A549 (cell line): Measurements from ENCODE around the gene SRR. TPM values are rescaled to one million over a fixed set of nuclear protein-coding genes. Genes with fewer than 3 reads are reported as not detected.

Experiments
- ATAC-seq, 2 experiments: fragments of 200-7000 bp in 1 of 2; fragments of >200 bp in 1 of 2; cut with Nextera tagmentation in 1 of 2; cut with Tn5 transposase in 1 of 2; 3 replicates each; pipeline versions ENCODE4 v1.8.0 to v1.9.1; 2018 to 2020; ENCODE audit warnings: mild to moderate bottlenecking in 1 of 2, moderate library complexity in 1 of 2
- CTCF ChIA-PET: fragments of 300-600 bp; sonication (Branson Sonifier 250); formaldehyde crosslinking; extraction: SDS; loops from one replicate; lab custom pipeline; 2021; ENCODE audit warnings: antibody characterized with exemption, inconsistent platforms; lab: Yijun Ruan, JAX
- POLR2A ChIA-PET: fragments of 350-600 bp; formaldehyde crosslinking; extraction: SDS; loops from one replicate; lab custom pipeline; 2021; ENCODE audit warnings: antibody characterized with exemption, inconsistent platforms; lab: Yijun Ruan, JAX
- DNase-seq, 2 experiments: peaks; one replicate each; pipeline versions ENCODE4 v3.0.0 to v3.0.0-alpha.2; 2011 to 2016; ENCODE audit warnings: low read depth in 1 of 2, low spot score in 1 of 2
- FAIRE-seq: peaks from 2 replicates; lab custom pipeline; 2011; peaks lifted over from hg19 to GRCh38; lab: Jason Lieb, UNC
- H3K27ac ChIP-seq, 2 experiments: fragments of >200 bp; sonication (Bioruptor Twin); formaldehyde crosslinking; 3 replicates each; pipeline ENCODE4 v1.5.1; 2016 to 2017
- H3K4me1 ChIP-seq: fragments of >200 bp; sonication (Bioruptor Twin); formaldehyde crosslinking; 3 replicates; pipeline ENCODE4 v1.6.1; 2016
- H3K4me2 ChIP-seq: fragments of >200 bp; sonication (Bioruptor Twin); formaldehyde crosslinking; 3 replicates; pipeline ENCODE4 v1.6.1; 2016
- H3K4me3 ChIP-seq: fragments of >200 bp; sonication (Bioruptor Twin); formaldehyde crosslinking; 3 replicates; pipeline ENCODE4 v1.5.1; 2016
- H3K9me3 ChIP-seq: fragments of >200 bp; sonication (Bioruptor Twin); formaldehyde crosslinking; 3 replicates; pipeline ENCODE4 v1.6.1; 2016
- BHLHE40 ChIP-seq: IDR thresholded peaks from 2 replicates; pipeline ENCODE4 v1.6.1; 2012; ENCODE audit warnings: low read depth, low read length, inconsistent platforms
- CBX2 ChIP-seq: fragments of 200-600 bp; sonication (generic); IDR thresholded peaks from 2 replicates; pipeline ENCODE4 v1.6.1; 2016; ENCODE audit warnings: low read depth, mild to moderate bottlenecking, borderline replicate concordance
- CEBPB ChIP-seq, 2 experiments: fragments of >200 bp in 1 of 2; sonication (Bioruptor Twin) in 1 of 2; formaldehyde crosslinking in 1 of 2; IDR thresholded peaks; 2 replicates each; pipeline ENCODE4 v1.6.1; 2012 to 2016
- CHD2 ChIP-seq: fragments of 150-350 bp; IDR thresholded peaks from 2 replicates; pipeline ENCODE4 v1.6.1; 2014; ENCODE audit warnings: low read length; ENCODE audit not compliant: partially characterized antibody
- EP300 ChIP-seq, 2 experiments: fragments of >200 bp; sonication (Bioruptor Twin); formaldehyde crosslinking; IDR thresholded peaks; 2 replicates in 1 of 2; 3 replicates in 1 of 2; pipeline ENCODE4 v1.6.1; 2016 to 2017
- FOSL2 ChIP-seq, 2 experiments: fragments of 450-650 bp in 1 of 2; fragments of >200 bp in 1 of 2; sonication (Bioruptor Twin) in 1 of 2; formaldehyde crosslinking; IDR thresholded peaks; 2 replicates each; pipeline versions ENCODE4 v1.5.0 to v1.6.1; 2016 to 2020; ENCODE audit warnings: mild to moderate bottlenecking in 1 of 2, moderate library complexity in 1 of 2
- HOXA7 ChIP-seq: fragments of 250-450 bp; sonication (Bioruptor Pico); IDR thresholded peaks from 2 replicates; pipeline ENCODE4 v1.5.0; 2020; ENCODE audit warnings: mild to moderate bottlenecking, moderate library complexity
- HOXB13 ChIP-seq: fragments of 250-450 bp; sonication (Bioruptor Pico); IDR thresholded peaks from 2 replicates; pipeline ENCODE4 v1.5.0; 2020; ENCODE audit warnings: low read depth, mild to moderate bottlenecking, moderate library complexity
- MYC ChIP-seq: IDR thresholded peaks from 2 replicates; pipeline ENCODE4 v1.6.1; 2012; ENCODE audit warnings: mild to moderate bottlenecking, inconsistent platforms, low read length, improper control_type of control experiment, borderline replicate concordance
- NPAS2 ChIP-seq: fragments of 250-450 bp; sonication (Bioruptor Pico); IDR thresholded peaks from 2 replicates; pipeline ENCODE4 v1.8.0; 2022; ENCODE audit warnings: mild to moderate bottlenecking, moderate library complexity, borderline replicate concordance
- NR3C1 ChIP-seq: fragments of >200 bp; sonication (Bioruptor Twin); formaldehyde crosslinking; IDR thresholded peaks from 3 replicates; pipeline ENCODE4 v1.6.1; 2017
- RAD21 ChIP-seq, 2 experiments: fragments of >200 bp in 1 of 2; sonication (Bioruptor Twin) in 1 of 2; formaldehyde crosslinking in 1 of 2; IDR thresholded peaks in 1 of 2; conservative IDR thresholded peaks in 1 of 2; 2 replicates in 1 of 2; 3 replicates in 1 of 2; pipeline ENCODE4 v1.6.1; 2012 to 2018; ENCODE audit warnings: inconsistent platforms in 1 of 2
- RCOR1 ChIP-seq: fragments of 150-350 bp; IDR thresholded peaks from 2 replicates; pipeline ENCODE4 v1.6.1; 2014; ENCODE audit warnings: antibody characterized with exemption, low read length, low read depth
- RFX5 ChIP-seq: fragments of 450-650 bp; IDR thresholded peaks from 2 replicates; pipeline ENCODE4 v1.7.1; 2014; ENCODE audit warnings: antibody characterized with exemption, mild to moderate bottlenecking, moderate library complexity
- SREBF2 ChIP-seq: fragments of 450-650 bp; IDR thresholded peaks from 2 replicates; pipeline ENCODE4 v1.6.1; 2014; ENCODE audit warnings: mild to moderate bottlenecking, moderate library complexity
- TFCP2L1 ChIP-seq: fragments of 250-450 bp; sonication (Bioruptor Pico); IDR thresholded peaks from 2 replicates; pipeline ENCODE4 v1.5.0; 2021; ENCODE audit warnings: mild to moderate bottlenecking
- ZC3H11A ChIP-seq: fragments of 450-650 bp; IDR thresholded peaks from 2 replicates; pipeline ENCODE4 v1.6.1; 2014; ENCODE audit warnings: antibody characterized with exemption, mild to moderate bottlenecking
- ZNF302 ChIP-seq: fragments of 250-450 bp; sonication (Bioruptor Pico); IDR thresholded peaks from 2 replicates; pipeline ENCODE4 v1.9.0; 2021; ENCODE audit warnings: inconsistent platforms, mild to moderate bottlenecking, moderate library complexity
- ZSCAN20 ChIP-seq: fragments of 250-450 bp; sonication (Bioruptor Pico); IDR thresholded peaks from 2 replicates; pipeline ENCODE4 v1.8.0; 2022; ENCODE audit warnings: mild to moderate bottlenecking, moderate library complexity
- WGBS: methylation state at CpG from one replicate; pipeline ENCODE4 v1.1.6; 2017; ENCODE audit errors: missing lambda C conversion rate; 5-methylcytosine and 5-hydroxymethylcytosine counted together
- polyA plus RNA-seq, 4 experiments: library from polyadenylated mRNA; depleted of rRNA in 3 of 4; stranded (reverse); fragments of >200 nt; fragmentation: RNase III in 1 of 4; extraction: RNeasy Plus Mini Kit Qiagen cat#74134 plus additional on column Dnase treatment in 1 of 4; gene quantifications; 2 replicates in 3 of 4; 3 replicates in 1 of 4; pipeline ENCODE4 v1.2.3, GENCODE V29; 2011 to 2017
- TF ChIP-seq, protein P1 (sequence below): fragments of 150-350 bp; IDR thresholded peaks from 2 replicates; pipeline ENCODE4 v1.6.1; 2014; ENCODE audit warnings: low read depth, mild to moderate bottlenecking, low read length
- TF ChIP-seq, protein P2 (sequence below): fragments of 200-600 bp; sonication (generic); IDR thresholded peaks from 2 replicates; pipeline ENCODE4 v1.6.1; 2016; ENCODE audit warnings: antibody characterized with exemption, mild to moderate bottlenecking, moderate library complexity
- TF ChIP-seq, protein P3 (sequence below): fragments of >200 bp; sonication (Bioruptor Twin); formaldehyde crosslinking; IDR thresholded peaks from 3 replicates; pipeline ENCODE4 v1.6.1; 2016
- TF ChIP-seq, protein P4 (sequence below): fragments of 250-450 bp; sonication (Bioruptor Pico); IDR thresholded peaks from 2 replicates; pipeline ENCODE4 v1.5.0; 2021; ENCODE audit warnings: mild to moderate bottlenecking, moderate library complexity, borderline replicate concordance
- TF ChIP-seq, protein P5 (sequence below): IDR thresholded peaks from 2 replicates; pipeline ENCODE4 v1.6.1; 2012; ENCODE audit warnings: low read depth, borderline replicate concordance

The SRR gene
- polyA plus RNA-seq, 2 of the 4 experiments (the other 2 are of a cell fraction), result 13.2 to 16.7 TPM

DNA sequence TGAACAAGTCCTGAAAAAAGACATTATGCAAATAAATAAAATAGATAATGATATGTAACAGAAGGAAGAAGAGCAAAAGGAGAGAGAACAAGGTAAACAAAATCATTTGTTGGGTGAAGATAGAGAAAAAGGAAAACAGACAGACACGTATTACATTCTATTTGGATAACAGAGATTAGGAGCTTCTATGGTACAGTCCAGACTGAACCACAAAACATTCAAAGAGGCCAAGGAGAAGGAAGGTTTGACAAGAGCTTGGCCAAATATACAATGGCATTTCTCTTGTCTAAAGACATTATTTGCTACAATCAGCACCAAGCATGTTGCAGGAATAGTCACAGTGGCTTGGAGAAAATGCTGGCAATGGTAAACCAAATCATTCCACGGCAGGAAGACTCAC lies 29.3 kb upstream of the SRR start:
- peak; percentile 67 for FAIRE-seq

DNA sequence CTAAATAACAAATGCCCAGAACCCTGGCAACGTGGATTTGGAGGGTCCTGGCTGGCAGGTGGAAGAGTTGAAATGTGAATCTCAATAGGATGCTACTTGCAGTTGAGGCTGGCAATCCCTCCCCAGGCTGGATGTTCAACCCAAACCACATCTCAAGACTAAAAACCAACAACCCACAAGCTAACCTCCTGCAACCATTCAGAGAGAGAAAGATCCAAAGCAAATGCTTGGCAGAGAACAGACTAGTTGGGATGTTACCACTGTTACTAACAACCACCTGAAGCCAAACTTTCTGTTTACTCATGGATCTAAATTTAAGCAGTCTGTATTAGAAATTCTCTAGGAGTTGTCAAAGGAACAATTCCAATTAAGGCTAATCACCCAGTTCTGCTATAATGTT lies 28.0 kb upstream of the SRR start:
- no peak overlapping the region for H3K4me2 ChIP-seq
- POLR2A ChIA-PET, result no interaction called here
- WGBS, result 96% methylated on average over 1 of the region's 1 CpG

More for the DNA sequence above, 29.3 kb upstream of the SRR start:
- 93% methylated on average over 1 of the region's 2 CpGs for WGBS
- H3K9me3 ChIP-seq, result no peaks in the 10 kb centered on the region
- no peak overlapping the region for H3K27ac ChIP-seq
- ChIA-PET CTCF (interaction anchor here (0.8 kb wide), 1 partner anchor 11 kb away, joined by 3 read pairs; no protein-coding TSS in a partner anchor), POLR2A (no interaction called here)
- no peak for TF ChIP-seq HOXA7 (CRISPR knock-in tag)
- TF ChIP-seq RAD21 (conservative IDR thresholded peaks at IDR 0.05 in 1 of 2, IDR thresholded peaks at IDR 0.05 in 1 of 2), result no peak
- TF ChIP-seq ZSCAN20 (CRISPR knock-in tag), result no peak
- TF ChIP-seq ZC3H11A, result no peak
- TF ChIP-seq, protein P1, sequence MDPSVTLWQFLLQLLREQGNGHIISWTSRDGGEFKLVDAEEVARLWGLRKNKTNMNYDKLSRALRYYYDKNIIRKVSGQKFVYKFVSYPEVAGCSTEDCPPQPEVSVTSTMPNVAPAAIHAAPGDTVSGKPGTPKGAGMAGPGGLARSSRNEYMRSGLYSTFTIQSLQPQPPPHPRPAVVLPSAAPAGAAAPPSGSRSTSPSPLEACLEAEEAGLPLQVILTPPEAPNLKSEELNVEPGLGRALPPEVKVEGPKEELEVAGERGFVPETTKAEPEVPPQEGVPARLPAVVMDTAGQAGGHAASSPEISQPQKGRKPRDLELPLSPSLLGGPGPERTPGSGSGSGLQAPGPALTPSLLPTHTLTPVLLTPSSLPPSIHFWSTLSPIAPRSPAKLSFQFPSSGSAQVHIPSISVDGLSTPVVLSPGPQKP, result no peak
- no peak for TF ChIP-seq BHLHE40
- no peak for TF ChIP-seq RCOR1
- TF ChIP-seq TFCP2L1 (CRISPR knock-in tag), result no peak
- TF ChIP-seq, protein P2, sequence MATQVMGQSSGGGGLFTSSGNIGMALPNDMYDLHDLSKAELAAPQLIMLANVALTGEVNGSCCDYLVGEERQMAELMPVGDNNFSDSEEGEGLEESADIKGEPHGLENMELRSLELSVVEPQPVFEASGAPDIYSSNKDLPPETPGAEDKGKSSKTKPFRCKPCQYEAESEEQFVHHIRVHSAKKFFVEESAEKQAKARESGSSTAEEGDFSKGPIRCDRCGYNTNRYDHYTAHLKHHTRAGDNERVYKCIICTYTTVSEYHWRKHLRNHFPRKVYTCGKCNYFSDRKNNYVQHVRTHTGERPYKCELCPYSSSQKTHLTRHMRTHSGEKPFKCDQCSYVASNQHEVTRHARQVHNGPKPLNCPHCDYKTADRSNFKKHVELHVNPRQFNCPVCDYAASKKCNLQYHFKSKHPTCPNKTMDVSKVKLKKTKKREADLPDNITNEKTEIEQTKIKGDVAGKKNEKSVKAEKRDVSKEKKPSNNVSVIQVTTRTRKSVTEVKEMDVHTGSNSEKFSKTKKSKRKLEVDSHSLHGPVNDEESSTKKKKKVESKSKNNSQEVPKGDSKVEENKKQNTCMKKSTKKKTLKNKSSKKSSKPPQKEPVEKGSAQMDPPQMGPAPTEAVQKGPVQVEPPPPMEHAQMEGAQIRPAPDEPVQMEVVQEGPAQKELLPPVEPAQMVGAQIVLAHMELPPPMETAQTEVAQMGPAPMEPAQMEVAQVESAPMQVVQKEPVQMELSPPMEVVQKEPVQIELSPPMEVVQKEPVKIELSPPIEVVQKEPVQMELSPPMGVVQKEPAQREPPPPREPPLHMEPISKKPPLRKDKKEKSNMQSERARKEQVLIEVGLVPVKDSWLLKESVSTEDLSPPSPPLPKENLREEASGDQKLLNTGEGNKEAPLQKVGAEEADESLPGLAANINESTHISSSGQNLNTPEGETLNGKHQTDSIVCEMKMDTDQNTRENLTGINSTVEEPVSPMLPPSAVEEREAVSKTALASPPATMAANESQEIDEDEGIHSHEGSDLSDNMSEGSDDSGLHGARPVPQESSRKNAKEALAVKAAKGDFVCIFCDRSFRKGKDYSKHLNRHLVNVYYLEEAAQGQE, result no peak
- TF ChIP-seq CBX2, result no peak
- no peak for TF ChIP-seq HOXB13
- TF ChIP-seq NR3C1, result no peak
- TF ChIP-seq SREBF2, result no peak
- TF ChIP-seq RFX5, result no peak
- TF ChIP-seq, protein P3, sequence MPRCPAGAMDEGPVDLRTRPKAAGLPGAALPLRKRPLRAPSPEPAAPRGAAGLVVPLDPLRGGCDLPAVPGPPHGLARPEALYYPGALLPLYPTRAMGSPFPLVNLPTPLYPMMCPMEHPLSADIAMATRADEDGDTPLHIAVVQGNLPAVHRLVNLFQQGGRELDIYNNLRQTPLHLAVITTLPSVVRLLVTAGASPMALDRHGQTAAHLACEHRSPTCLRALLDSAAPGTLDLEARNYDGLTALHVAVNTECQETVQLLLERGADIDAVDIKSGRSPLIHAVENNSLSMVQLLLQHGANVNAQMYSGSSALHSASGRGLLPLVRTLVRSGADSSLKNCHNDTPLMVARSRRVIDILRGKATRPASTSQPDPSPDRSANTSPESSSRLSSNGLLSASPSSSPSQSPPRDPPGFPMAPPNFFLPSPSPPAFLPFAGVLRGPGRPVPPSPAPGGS, result no peak
- no peak for TF ChIP-seq FOSL2 (IDR thresholded peaks at IDR 0.05)
- TF ChIP-seq FOSL2 (CRISPR knock-in tag; IDR thresholded peaks at IDR 0.05), result no peak
- no peak for TF ChIP-seq CEBPB (IDR thresholded peaks at IDR 0.05)
- no peak overlapping the region for H3K4me3 ChIP-seq
- DNase-seq (no peak), ATAC-seq (no peak)
- H3K4me1 ChIP-seq, result no peaks in the 10 kb centered on the region
- no peak overlapping the region for H3K4me2 ChIP-seq

More for the DNA sequence above, 28.0 kb upstream of the SRR start:
- CTCF ChIA-PET, result interaction anchor here (1.0 to 2.0 kb wide), 4 partner anchors 9 to 221 kb away, joined by 3 to 10 read pairs (median 6); partner anchors contain the start of gene HIC1
- Histone ChIP-seq H3K4me3 (no peak overlapping the region), H3K9me3 (no peaks in the 10 kb centered on the region), H3K27ac (no peak overlapping the region), H3K4me1 (no peaks in the 10 kb centered on the region)
- TF ChIP-seq, protein P4, sequence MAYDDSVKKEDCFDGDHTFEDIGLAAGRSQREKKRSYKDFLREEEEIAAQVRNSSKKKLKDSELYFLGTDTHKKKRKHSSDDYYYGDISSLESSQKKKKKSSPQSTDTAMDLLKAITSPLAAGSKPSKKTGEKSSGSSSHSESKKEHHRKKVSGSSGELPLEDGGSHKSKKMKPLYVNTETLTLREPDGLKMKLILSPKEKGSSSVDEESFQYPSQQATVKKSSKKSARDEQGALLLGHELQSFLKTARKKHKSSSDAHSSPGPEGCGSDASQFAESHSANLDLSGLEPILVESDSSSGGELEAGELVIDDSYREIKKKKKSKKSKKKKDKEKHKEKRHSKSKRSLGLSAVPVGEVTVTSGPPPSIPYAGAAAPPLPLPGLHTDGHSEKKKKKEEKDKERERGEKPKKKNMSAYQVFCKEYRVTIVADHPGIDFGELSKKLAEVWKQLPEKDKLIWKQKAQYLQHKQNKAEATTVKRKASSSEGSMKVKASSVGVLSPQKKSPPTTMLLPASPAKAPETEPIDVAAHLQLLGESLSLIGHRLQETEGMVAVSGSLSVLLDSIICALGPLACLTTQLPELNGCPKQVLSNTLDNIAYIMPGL (CRISPR knock-in tag), result no peak
- TF ChIP-seq EP300 (IDR thresholded peaks at IDR 0.05), result no peak
- TF ChIP-seq NPAS2 (CRISPR knock-in tag), result no peak
- TF ChIP-seq MYC, result no peak
- no peak for TF ChIP-seq ZNF302 (CRISPR knock-in tag)
- TF ChIP-seq RFX5, result no peak
- TF ChIP-seq FOSL2 (IDR thresholded peaks at IDR 0.05), result no peak
- TF ChIP-seq FOSL2 (CRISPR knock-in tag; IDR thresholded peaks at IDR 0.05), result no peak
- TF ChIP-seq, protein P5, sequence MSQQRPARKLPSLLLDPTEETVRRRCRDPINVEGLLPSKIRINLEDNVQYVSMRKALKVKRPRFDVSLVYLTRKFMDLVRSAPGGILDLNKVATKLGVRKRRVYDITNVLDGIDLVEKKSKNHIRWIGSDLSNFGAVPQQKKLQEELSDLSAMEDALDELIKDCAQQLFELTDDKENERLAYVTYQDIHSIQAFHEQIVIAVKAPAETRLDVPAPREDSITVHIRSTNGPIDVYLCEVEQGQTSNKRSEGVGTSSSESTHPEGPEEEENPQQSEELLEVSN, result no peak
- no peak for TF ChIP-seq CHD2
- FAIRE-seq, result no peak
- no peak for DNase-seq
- no peak for ATAC-seq
